HG03108 (cell line): Measurements from ENCODE around the gene GAB4.
"Not testable (repeated sequence)": the region's sequence is repeated elsewhere in the genome, so short reads cannot be mapped to it uniquely, and the experiment has no call there.

ENCODE experiments used
- ATAC-seq: cut with Tn5 transposase; IDR thresholded peaks from one replicate; pipeline ENCODE4 v1.9.1; 2021; ENCODE audit warnings: moderate library complexity; ENCODE audit not compliant: unreplicated experiment

GAB4 gene

DNA sequence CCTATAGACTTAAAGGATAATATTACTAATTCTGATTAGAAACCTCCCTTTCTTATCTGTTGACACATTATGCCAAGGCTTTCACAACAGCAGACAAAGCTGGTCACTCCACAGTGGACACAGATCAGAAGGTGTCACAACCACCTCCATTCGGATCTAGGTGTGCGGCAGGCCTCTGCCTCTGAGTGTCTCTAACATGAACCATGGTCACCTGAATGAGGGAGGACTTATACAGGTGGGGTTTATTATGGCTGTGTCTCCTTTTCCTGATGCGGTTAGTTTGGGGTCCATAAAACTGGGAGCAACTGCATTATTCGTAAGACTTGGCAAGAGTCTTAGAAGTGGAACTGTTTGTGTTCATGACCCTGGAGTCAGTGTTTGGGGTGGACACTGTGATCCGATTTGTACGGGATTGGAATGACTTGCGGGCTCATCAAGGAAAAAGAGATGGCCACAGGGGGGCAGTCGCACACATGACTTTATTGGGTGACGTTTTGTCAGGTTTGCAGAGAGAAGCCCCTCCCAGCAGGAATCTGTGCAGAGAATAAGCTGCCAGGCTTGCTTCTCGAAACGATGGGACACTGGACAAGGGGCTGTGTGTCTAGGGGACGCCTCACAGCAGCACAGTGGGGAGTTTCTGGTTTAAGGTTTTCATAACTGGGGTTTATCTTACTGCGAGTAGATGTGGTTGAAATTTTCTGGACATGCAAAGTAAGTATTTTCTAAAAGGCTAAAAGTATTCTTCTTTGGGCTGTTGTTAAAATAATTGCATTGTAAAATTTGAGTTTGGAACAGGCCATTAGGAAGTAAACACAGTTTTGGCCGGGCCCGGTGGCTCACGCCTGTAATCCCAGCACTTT lies 90.6 kb downstream of the GAB4 start:
- ATAC-seq = no peak

DNA sequence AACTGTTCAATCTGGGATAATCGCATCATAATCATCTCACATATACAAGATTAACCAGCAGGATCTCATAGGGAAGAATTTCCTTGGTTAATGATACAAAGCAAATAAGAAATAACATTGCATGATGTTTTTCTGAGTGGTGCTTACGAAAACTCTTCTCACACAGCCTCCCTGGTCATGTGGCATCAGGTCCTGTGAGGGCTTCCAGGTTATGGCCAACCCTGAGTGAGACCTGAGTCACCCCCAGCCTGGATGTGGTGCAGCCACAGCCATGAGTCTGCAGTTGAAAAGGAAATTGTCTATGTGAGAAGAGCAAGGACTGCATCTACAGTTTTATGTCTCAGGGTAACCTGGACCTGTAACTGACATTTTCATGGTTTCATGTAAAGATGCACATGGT lies 92.3 kb downstream of the GAB4 start:
- ATAC-seq = no peak

DNA sequence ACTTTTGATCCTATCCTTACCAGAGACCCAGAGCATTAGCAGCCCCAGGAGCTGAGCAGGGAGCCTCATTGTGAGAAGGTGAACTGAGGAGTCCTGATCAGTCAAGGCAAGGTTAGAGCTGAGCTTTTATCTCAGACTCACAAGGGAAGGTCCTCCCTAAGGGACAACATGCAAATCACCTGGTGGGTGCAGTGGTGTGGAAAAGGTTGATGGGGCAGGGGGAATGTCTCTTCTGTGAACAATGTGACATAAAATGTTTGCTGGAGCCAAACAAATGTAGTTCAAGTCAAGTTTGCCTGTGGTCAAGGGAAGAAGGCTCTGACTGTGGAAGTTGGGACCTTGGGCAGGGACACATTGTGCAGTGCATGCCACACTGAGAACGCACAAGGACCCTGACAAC lies 93.1 kb downstream of the GAB4 start:
- not testable (repeated sequence) for ATAC-seq

DNA sequence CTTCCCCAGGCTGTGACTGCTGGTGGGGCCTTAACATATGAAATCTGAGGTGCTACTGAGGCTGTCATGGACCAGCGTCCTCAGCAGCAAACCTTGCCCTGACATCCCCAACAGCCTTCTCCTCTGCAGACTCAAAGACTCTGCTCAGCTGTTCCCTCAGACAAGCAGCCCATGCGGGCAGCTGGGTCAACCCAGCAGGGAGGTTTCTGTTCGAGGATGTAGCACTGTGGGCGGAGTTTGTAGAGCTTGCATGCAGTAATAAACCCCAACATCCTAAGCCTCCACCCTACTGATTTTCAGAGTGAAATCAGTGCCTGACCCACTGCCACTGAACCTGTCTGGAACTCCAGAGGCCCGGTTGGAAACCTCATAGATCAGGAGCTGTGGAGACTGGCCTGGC lies 94.0 kb downstream of the GAB4 start:
- ATAC-seq = no peak

DNA sequence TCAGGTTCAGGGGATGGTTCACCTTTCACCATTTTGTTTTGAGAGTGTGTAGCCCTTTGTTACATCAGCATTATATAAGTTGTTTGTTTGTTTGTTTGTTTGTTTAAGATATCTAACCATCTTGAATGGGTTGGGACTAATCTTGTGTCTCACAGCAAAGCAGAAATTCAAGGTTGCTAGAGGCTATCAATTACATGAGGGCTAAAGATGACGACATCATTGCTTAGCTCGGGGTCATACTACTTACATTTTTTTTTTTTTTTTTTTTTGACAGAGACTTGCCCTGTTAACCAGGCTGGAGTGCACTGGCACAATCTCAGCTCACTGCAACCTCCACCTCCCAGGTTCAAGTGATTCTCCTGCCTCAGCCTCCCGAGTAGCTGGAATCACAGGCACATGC lies 95.7 kb downstream of the GAB4 start:
- no peak for ATAC-seq
